ENCODE measurements around the gene ADAM33.

Gene ADAM33

DNA sequence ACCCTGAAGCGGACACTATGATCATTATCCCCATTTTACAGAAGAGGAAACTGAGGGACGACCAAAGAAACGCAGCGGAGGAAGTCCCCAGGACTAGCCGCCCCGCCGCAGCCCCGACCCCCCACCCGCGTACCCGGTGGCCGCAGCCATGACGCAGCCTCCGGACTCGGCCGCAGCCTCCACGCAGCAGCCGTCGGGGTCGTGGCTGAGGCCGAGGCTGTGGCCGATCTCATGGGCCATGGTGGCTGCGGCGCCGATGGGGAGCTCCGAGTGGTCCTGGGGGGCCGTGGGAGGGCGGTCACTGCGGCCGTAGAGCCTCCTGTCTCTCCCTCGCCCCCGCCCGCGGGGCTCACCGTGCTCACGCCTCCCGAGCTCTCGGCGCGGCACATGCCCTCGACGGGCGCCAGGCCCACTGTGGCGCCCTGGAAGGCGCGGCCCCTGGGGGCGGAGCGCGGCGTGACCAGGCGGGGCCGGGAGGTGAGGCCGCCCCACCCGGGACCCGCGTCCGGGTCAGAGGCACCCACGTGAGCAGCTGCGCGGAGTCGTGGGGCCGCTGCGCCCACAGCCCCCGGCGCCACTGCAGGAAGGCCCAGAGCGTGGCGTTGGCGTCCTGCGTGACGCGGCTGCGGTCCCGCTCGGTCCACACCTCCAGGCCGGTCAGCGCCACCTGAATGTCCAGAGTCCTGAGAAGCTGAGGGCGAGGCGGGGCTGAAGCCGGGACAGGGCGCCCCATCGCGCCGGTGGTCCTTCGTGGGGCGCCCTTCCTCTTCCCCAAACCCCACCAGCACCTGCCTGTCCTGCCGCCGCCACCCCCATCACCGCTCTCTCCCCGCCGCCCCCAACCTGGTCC is 8.4 kb downstream of the ADAM33 start:
- no peak for DNase-seq (ENCODE audit: low read depth)

DNA sequence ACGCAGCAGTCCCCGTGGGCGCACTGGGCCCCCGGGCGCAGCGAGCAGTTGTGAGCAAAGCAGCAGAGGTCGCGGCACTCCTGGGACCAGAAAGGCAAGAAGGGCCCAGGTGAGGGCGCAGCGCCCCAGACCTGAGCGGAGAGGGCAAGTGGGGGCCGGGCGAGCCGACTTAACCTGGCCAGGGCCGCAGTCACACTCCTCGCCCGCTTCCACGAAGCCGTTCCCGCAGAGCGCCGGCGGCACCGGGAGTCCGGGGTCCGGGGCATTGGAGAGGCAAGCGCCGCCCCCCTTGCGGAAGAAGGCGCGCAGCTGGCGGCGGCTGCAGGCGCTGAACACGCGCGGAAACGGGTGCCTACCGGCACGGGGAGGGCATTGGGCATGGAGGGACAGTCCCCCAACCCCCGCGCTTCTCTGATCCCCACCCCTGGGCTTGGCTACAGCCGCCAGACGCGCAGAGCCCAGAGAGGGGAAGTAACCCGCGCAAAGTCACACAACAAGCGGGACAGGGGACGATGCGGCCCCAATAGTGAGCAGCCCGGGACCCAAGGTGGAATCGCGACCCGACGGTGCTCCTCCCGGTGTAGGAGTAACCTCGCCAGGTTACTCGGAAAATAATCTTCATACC is 9.2 kb downstream of the ADAM33 start:
- TF ChIP-seq, protein P1, sequence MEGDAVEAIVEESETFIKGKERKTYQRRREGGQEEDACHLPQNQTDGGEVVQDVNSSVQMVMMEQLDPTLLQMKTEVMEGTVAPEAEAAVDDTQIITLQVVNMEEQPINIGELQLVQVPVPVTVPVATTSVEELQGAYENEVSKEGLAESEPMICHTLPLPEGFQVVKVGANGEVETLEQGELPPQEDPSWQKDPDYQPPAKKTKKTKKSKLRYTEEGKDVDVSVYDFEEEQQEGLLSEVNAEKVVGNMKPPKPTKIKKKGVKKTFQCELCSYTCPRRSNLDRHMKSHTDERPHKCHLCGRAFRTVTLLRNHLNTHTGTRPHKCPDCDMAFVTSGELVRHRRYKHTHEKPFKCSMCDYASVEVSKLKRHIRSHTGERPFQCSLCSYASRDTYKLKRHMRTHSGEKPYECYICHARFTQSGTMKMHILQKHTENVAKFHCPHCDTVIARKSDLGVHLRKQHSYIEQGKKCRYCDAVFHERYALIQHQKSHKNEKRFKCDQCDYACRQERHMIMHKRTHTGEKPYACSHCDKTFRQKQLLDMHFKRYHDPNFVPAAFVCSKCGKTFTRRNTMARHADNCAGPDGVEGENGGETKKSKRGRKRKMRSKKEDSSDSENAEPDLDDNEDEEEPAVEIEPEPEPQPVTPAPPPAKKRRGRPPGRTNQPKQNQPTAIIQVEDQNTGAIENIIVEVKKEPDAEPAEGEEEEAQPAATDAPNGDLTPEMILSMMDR (IDR thresholded peaks at IDR 0.05; ENCODE audit: low read length, missing control alignments): no peak
- no peak for DNase-seq (ENCODE audit: low read depth)
- no peak overlapping the region for H3K4me3 ChIP-seq (replicated peaks; ENCODE audit: low read depth, low read length)

More for the DNA sequence above, 8.4 kb downstream of the ADAM33 start:
- TF ChIP-seq, protein P1 (IDR thresholded peaks at IDR 0.05; ENCODE audit: low read length, missing control alignments): no peak
- H3K4me3 ChIP-seq (replicated peaks; ENCODE audit: low read depth, low read length): no peak overlapping the region

DNA sequence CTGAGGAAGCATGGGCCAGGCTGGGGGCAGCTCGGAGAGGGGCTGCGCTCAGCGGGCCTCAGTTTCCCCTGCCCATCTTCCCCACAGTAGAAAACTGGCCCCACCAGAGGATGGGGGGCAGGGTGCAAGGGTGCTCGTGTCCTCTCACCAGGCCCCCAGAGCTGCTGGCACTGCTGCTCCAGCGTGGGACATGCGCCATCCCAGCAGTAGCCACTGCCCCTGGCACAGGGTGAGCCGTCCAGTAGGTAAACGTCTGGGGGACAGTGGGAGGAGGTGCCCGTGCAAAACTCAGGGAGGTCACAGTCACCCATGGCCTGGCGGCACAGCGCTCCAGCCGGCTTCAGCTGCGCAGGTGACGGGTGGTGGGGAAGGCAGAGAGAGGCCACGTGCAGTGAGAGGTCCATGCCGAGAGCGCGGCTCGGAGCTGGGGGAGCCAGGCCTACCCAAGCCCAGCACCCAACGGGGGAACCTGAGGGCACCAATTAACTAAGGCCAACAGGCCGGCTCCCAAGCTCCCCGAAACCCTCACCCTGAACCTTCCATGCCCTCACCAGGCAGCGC is 9.7 kb downstream of the ADAM33 start:
- no peak overlapping the region for H3K4me3 ChIP-seq (replicated peaks; ENCODE audit: low read depth, low read length)
- DNase-seq (ENCODE audit: low read depth): no peak
- TF ChIP-seq, protein P1 (IDR thresholded peaks at IDR 0.05; ENCODE audit: low read length, missing control alignments): no peak

DNA sequence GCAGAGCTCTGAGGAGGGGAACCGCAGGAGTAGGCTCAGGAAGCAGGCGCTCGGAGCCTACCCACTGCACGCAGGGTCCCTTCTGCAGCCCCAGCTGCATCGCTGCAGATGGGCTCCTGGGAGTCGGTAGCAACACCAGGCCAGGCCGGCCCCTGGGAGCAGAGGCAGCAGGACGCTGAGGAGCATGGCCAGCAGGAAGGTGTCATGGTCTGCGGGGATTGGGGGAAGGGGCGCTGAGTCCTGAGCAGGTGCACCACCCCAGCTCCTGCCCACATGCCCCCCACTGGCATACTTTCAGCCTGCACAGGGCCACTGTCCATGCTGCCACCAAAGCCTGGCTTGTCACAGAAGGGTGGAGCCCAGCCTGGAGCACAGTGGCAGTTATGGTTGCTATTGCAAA is 10.9 kb downstream of the ADAM33 start:
- no peak overlapping the region for H3K4me3 ChIP-seq (replicated peaks; ENCODE audit: low read depth, low read length)
- no peak for DNase-seq (ENCODE audit: low read depth)
- TF ChIP-seq, protein P1 (IDR thresholded peaks at IDR 0.05; ENCODE audit: low read length, missing control alignments): no peak

DNA sequence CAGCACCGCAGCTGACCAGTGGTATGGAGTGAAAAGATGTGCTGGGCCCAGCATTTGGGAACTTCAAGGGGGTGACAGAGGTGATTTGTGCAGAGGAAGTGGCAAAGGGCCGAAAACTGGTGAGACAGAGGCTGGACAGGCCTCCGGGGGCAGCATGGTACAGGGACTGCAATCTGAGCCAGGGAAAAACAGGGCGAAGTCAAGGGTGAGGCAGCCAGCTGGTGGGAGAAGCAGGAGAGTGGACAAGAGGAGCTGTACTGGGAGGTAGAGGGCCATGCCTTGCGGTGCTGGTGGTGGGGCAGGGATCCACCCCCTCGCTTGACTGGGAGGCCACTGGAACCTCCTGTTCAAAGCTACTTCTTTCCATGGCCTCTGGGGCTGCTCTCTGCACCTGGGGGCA is 11.3 kb downstream of the ADAM33 start:
- H3K4me3 ChIP-seq (replicated peaks; ENCODE audit: low read depth, low read length): no peak overlapping the region
- peak; percentile 31 for DNase-seq (ENCODE audit: low read depth)
- TF ChIP-seq, protein P1 (IDR thresholded peaks at IDR 0.05; ENCODE audit: low read length, missing control alignments): peak; percentile 2

DNA sequence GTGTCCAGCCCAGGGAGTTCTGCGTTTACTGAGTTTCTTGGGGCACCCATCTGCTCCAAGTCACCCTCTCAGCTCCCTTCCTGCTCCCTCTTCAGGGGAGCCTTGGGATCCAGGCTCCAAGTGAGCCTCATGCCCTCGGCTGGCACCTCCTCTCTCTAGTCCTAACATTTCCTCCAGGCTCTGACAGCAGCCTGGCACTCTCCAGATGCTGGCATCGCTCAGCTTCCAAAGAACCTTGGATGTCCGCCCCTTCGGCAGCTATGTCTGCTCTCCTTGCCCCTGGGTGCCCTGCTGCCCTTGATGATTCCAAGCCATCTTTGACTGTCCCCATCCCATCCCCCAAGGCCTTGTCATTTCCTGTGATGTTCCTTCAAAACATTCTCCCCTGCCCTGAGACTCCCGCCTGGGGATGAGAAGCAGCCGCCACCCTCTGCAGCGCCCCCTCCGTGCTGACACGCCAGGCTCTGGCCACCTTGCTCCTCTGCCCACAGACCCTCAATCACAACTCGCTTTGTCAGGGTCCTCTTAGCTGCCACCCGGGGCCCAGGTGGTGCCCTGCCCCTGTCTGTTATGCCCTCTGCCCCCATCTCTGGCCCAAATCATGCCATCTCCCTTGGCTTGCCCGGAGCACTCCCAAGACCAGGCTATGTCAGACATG is 12.0 kb downstream of the ADAM33 start:
- TF ChIP-seq, protein P1 (IDR thresholded peaks at IDR 0.05; ENCODE audit: low read length, missing control alignments): no peak
- no peak overlapping the region for H3K4me3 ChIP-seq (replicated peaks; ENCODE audit: low read depth, low read length)
- DNase-seq (ENCODE audit: low read depth): no peak
